Endothelial cell of umbilical vein (primary cell): ENCODE results near the gene LY9. TPM values are rescaled to one million over a fixed set of nuclear protein-coding genes. Genes with fewer than 3 reads are reported as not detected.

Experiments
- BruUV-seq: library from RNA; stranded (reverse); fragments of 400-500 nt; replicated peaks from 2 replicates; lab custom pipeline; 2021; lab: Mats Ljungman, UMichigan
- CTCF ChIA-PET: fragments of 300-600, 350-600 bp; sonication (Branson Sonifier 250); formaldehyde crosslinking; loops from one replicate; lab custom pipeline; 2021; ENCODE audit warnings: antibody characterized with exemption, inconsistent platforms; lab: Charles Lee
- POLR2A ChIA-PET: fragments of 300-600, 350-600 bp; sonication (Branson Sonifier 250); formaldehyde crosslinking; loops from one replicate; lab custom pipeline; 2021; ENCODE audit warnings: antibody characterized with exemption, inconsistent platforms; lab: Charles Lee
- DNase-seq: peaks from one replicate; pipeline ENCODE4 v3.0.0-alpha.2; 2011; ENCODE audit warnings: low read depth, low spot score
- FAIRE-seq: peaks from 2 replicates; lab custom pipeline; 2011; peaks lifted over from hg19 to GRCh38; lab: Jason Lieb, UNC
- H2AFZ ChIP-seq: 2 replicates; pipeline ENCODE4 v1.6.0; 2012; ENCODE audit warnings: low read depth, low read length, control low read depth, inconsistent platforms
- H3K27ac ChIP-seq: 2 replicates; pipeline ENCODE4 v1.5.1; 2011; ENCODE audit warnings: low read depth, mild to moderate bottlenecking, control low read depth, low read length, moderate library complexity; ENCODE audit not compliant: insufficient read depth
- H3K27me3 ChIP-seq, 2 experiments: 2 replicates each; pipeline versions ENCODE4 v1.6.0 to v1.6.1; 2011; ENCODE audit warnings: low read length in 2 of 2, mixed read lengths in 1 of 2; ENCODE audit not compliant: control insufficient read depth in 2 of 2, insufficient read depth in 2 of 2
- H3K36me3 ChIP-seq, 2 experiments: 2 replicates in 1 of 2; 3 replicates in 1 of 2; pipeline ENCODE4 v1.5.1; 2011; ENCODE audit warnings: low read length in 2 of 2, mild to moderate bottlenecking in 1 of 2, moderate library complexity in 1 of 2; ENCODE audit not compliant: control insufficient read depth in 2 of 2, insufficient read depth in 2 of 2; ENCODE audit errors: extremely low read depth in 1 of 2
- H3K4me1 ChIP-seq: 3 replicates; pipeline ENCODE4 v1.5.1; 2011; ENCODE audit warnings: mild to moderate bottlenecking, low read length; ENCODE audit not compliant: control insufficient read depth, insufficient read depth; ENCODE audit errors: extremely low read depth
- H3K4me2 ChIP-seq: 2 replicates; pipeline ENCODE4 v1.6.1; 2011; ENCODE audit warnings: low read length, control low read depth, mixed read lengths; ENCODE audit not compliant: insufficient read depth
- H3K4me3 ChIP-seq, 3 experiments: fragments of 200-600 bp in 1 of 3; sonication (generic), shearing (Covaris generic) in 1 of 3; replicated peaks in 1 of 3; 2 replicates each; pipeline ENCODE4 v1.5.1; 2011 to 2016; ENCODE audit warnings: control low read depth in 3 of 3, low read length in 3 of 3, mild to moderate bottlenecking in 2 of 3, inconsistent platforms in 1 of 3, low read depth in 1 of 3, moderate library complexity in 1 of 3; ENCODE audit not compliant: insufficient read depth in 1 of 3
- H3K79me2 ChIP-seq: 2 replicates; pipeline ENCODE4 v1.6.0; 2012; ENCODE audit warnings: low read length, inconsistent platforms; ENCODE audit not compliant: control insufficient read depth, insufficient read depth
- H3K9ac ChIP-seq: replicated peaks from 2 replicates; pipeline ENCODE3; 2011; ENCODE audit warnings: low read length, control low read depth; ENCODE audit not compliant: insufficient read depth; ENCODE audit errors: extremely low read depth
- H3K9me1 ChIP-seq: replicated peaks from 3 replicates; pipeline ENCODE4 v1.6.0; 2011; ENCODE audit warnings: mild to moderate bottlenecking, low read length; ENCODE audit not compliant: control insufficient read depth, insufficient read depth; ENCODE audit errors: extremely low read depth
- H3K9me3 ChIP-seq: replicated peaks from 2 replicates; pipeline ENCODE4 v1.5.1; 2012; ENCODE audit warnings: low read length, inconsistent platforms; ENCODE audit not compliant: control insufficient read depth, insufficient read depth
- H4K20me1 ChIP-seq: replicated peaks from 2 replicates; pipeline ENCODE3; 2011; ENCODE audit warnings: mild to moderate bottlenecking, low read length; ENCODE audit not compliant: control insufficient read depth, insufficient read depth; ENCODE audit errors: extremely low read depth
- EZH2 ChIP-seq: IDR thresholded peaks from 2 replicates; pipeline ENCODE4 v1.6.1; 2012; ENCODE audit warnings: borderline replicate concordance, low read depth, mild to moderate bottlenecking, moderate library complexity, low read length, inconsistent platforms; ENCODE audit not compliant: severe bottlenecking
- FOS ChIP-seq: IDR thresholded peaks from 2 replicates; pipeline ENCODE4 v1.6.1; 2011; ENCODE audit warnings: mild to moderate bottlenecking, low read length, moderate library complexity, borderline replicate concordance; ENCODE audit not compliant: insufficient read depth
- GATA2 ChIP-seq: IDR thresholded peaks from 2 replicates; pipeline ENCODE4 v1.7.0; 2011; ENCODE audit warnings: low read depth, mild to moderate bottlenecking, moderate library complexity, mixed read lengths, low read length; ENCODE audit not compliant: insufficient read length, insufficient read depth
- JUN ChIP-seq: IDR thresholded peaks from 2 replicates; pipeline ENCODE4 v1.6.1; 2011; ENCODE audit warnings: borderline replicate concordance, low read depth; ENCODE audit not compliant: insufficient read length, insufficient read depth
- MYC ChIP-seq: IDR thresholded peaks from one replicate; pipeline ENCODE4 v1.6.1; 2011; ENCODE audit warnings: mild to moderate bottlenecking, low read depth, low read length
- POLR2A ChIP-seq: IDR thresholded peaks from 2 replicates; pipeline ENCODE4 v1.6.1; 2012; ENCODE audit warnings: low read depth, mild to moderate bottlenecking, control low read depth, low read length
- POLR2AphosphoS5 ChIP-seq: IDR thresholded peaks from 2 replicates; pipeline ENCODE4 v1.6.1; 2012; ENCODE audit warnings: low read depth, mild to moderate bottlenecking, control low read depth, low read length, moderate library complexity; ENCODE audit not compliant: insufficient read depth
- dilution Hi-C: fragments of 300-500 bp; cut with MboI; formaldehyde crosslinking; loops from one replicate; pipeline ENCODE4 v1.15.0; 2019; ENCODE audit warnings: low sequenced_read_pairs; ENCODE audit not compliant: extremely low pct_ligation_motif_present
- intact Hi-C: fragments of 100-400 bp; cut with micrococcal nuclease; formaldehyde crosslinking; loops from one replicate; pipeline ENCODE4 v1.10.0; 2022
- polyA plus RNA-seq, 4 experiments: library from polyadenylated mRNA; depleted of rRNA in 3 of 4; stranded (reverse) in 3 of 4; unstranded in 1 of 4; fragments of >200 nt; gene quantifications; 2 replicates each; pipeline versions ENCODE4 v1.2.1 to v1.2.3, GENCODE V29; 2011 to 2012; ENCODE audit warnings: missing spikeins in 1 of 4
- total RNA-seq: library from RNA; stranded (reverse); gene quantifications from 2 replicates; pipeline ENCODE4 v1.2.3, GENCODE V29; 2021
- TF ChIP-seq, protein P1 (sequence below), 2 donors: IDR thresholded peaks; 1 replicate in 1 of 2; 2 replicates in 1 of 2; pipeline ENCODE4 v1.5.1; 2011; ENCODE audit warnings: low read length in 2 of 2, mild to moderate bottlenecking in 2 of 2, moderate library complexity in 2 of 2, control low read depth in 1 of 2, inconsistent platforms in 1 of 2, low read depth in 1 of 2; ENCODE audit not compliant: insufficient read depth in 1 of 2; ENCODE audit errors: extremely low read depth in 1 of 2
- TF ChIP-seq, protein P2 (sequence below): IDR thresholded peaks from 2 replicates; pipeline ENCODE4 v1.6.1; 2011; ENCODE audit not compliant: insufficient read depth, insufficient read length

The LY9 gene
- total and polyA plus RNA-seq, 2 donors (not counting 3 experiments of a cell fraction or from before 2014, with no cell fraction given) = not detected

DNA sequence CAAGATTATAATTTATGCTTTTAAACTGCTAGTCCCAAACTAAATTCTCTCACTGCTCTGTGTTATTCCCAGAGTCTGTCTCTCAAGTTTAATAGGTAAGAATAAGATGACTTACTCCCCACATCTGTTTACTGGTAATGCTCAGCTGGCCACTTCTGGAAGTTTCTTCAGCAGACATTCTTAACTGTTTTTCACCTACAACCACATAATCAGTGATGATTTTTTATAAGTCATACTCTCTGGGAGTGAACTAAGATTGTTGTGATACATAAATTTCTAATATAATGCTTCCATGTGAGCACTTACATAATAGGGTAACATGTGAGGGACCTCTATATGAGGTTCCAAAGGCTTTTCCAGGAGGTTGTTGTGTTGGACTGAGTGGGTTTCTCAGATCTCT, 48.3 kb upstream of the LY9 start:
- no peak for FAIRE-seq
- no peak for TF ChIP-seq POLR2A
- TF ChIP-seq EZH2 = no peak
- TF ChIP-seq GATA2 = no peak
- no peak for TF ChIP-seq MYC
- no peak for TF ChIP-seq FOS
- TF ChIP-seq, protein P1, sequence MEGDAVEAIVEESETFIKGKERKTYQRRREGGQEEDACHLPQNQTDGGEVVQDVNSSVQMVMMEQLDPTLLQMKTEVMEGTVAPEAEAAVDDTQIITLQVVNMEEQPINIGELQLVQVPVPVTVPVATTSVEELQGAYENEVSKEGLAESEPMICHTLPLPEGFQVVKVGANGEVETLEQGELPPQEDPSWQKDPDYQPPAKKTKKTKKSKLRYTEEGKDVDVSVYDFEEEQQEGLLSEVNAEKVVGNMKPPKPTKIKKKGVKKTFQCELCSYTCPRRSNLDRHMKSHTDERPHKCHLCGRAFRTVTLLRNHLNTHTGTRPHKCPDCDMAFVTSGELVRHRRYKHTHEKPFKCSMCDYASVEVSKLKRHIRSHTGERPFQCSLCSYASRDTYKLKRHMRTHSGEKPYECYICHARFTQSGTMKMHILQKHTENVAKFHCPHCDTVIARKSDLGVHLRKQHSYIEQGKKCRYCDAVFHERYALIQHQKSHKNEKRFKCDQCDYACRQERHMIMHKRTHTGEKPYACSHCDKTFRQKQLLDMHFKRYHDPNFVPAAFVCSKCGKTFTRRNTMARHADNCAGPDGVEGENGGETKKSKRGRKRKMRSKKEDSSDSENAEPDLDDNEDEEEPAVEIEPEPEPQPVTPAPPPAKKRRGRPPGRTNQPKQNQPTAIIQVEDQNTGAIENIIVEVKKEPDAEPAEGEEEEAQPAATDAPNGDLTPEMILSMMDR (IDR thresholded peaks at IDR 0.05; ENCODE audit: extremely low read depth in 1 of 2, insufficient read depth in 1 of 2, low read depth in 1 of 2, low read length in 2 of 2) = no peak
- TF ChIP-seq POLR2AphosphoS5 = no peak
- TF ChIP-seq, protein P2, sequence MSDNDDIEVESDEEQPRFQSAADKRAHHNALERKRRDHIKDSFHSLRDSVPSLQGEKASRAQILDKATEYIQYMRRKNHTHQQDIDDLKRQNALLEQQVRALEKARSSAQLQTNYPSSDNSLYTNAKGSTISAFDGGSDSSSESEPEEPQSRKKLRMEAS = no peak
- no peak for TF ChIP-seq JUN
- Histone ChIP-seq H3K4me1 (no peaks in the 10 kb centered on the region), H3K4me2 (no peak overlapping the region), H3K27ac (no peak overlapping the region), H3K9me1 (no peaks in the 10 kb centered on the region), H3K27me3 (peaks cover under 1 to 4% of the 10 kb centered on the region in 2 experiments), H3K36me3 (no peaks in the 10 kb centered on the region), H3K9me3 (no peaks in the 10 kb centered on the region), H3K9ac (no peak overlapping the region), H3K4me3 (no peak overlapping the region), H2AFZ (no peak overlapping the region), H4K20me1 (no peaks in the 10 kb centered on the region), H3K79me2 (no peaks in the 10 kb centered on the region)
- BruUV-seq = no TSS peak
- no peak for DNase-seq
- CTCF ChIA-PET = interaction anchor here (1.8 kb wide), 1 partner anchor 30 kb away, joined by 4 read pairs; no protein-coding TSS in a partner anchor
- intact Hi-C loops (no loop called here), dilution Hi-C loops (no loop called here)
- POLR2A ChIA-PET = no interaction called here
